Adipocyte (in vitro differentiated cells): ENCODE measurements around the gene KRTAP10-8.
"Not testable (repeated sequence)": the region's sequence is repeated elsewhere in the genome, so short reads cannot be mapped to it uniquely, and the experiment has no call there.

ENCODE experiments used
- DNase-seq: peaks from one replicate; pipeline ENCODE4 v3.0.0-alpha.2; 2015; ENCODE audit warnings: low read depth
- H3K27me3 ChIP-seq: replicated peaks from 2 replicates; pipeline ENCODE4 v1.7.0; 2013; ENCODE audit warnings: mild to moderate bottlenecking, low read length, moderate library complexity; ENCODE audit not compliant: control insufficient read depth, insufficient read depth
- H3K36me3 ChIP-seq: 2 replicates; pipeline ENCODE4 v1.7.0; 2013; ENCODE audit warnings: low read length, mild to moderate bottlenecking, moderate library complexity; ENCODE audit not compliant: control insufficient read depth, insufficient read depth, severe bottlenecking
- H3K4me1 ChIP-seq: 2 replicates; pipeline ENCODE4 v1.7.0; 2013; ENCODE audit warnings: mild to moderate bottlenecking, low read length, moderate library complexity; ENCODE audit not compliant: control insufficient read depth, insufficient read depth
- H3K4me3 ChIP-seq: 2 replicates; pipeline ENCODE4 v1.7.0; 2013; ENCODE audit warnings: mild to moderate bottlenecking, low read length, moderate library complexity
- H3K9ac ChIP-seq: 2 replicates; pipeline ENCODE4 v1.7.0; 2013; ENCODE audit warnings: mild to moderate bottlenecking, low read length, moderate library complexity
- H3K9me3 ChIP-seq: 2 replicates; pipeline ENCODE4 v1.7.0; 2013; ENCODE audit warnings: mild to moderate bottlenecking, low read length, moderate library complexity; ENCODE audit not compliant: control insufficient read depth

KRTAP10-8 gene

GRCh38 chr21:44653123-44653522, 41.2 kb downstream of the KRTAP10-8 start:
- Histone ChIP-seq H3K4me3 (no peak overlapping the region), H3K9me3 (peaks cover 14% of the 10 kb centered on the region), H3K9ac (no peak overlapping the region), H3K4me1 (no peaks in the 10 kb centered on the region), H3K36me3 (no peaks in the 10 kb centered on the region), H3K27me3 (no peaks in the 10 kb centered on the region)
- DNase-seq, result no peak

DNA sequence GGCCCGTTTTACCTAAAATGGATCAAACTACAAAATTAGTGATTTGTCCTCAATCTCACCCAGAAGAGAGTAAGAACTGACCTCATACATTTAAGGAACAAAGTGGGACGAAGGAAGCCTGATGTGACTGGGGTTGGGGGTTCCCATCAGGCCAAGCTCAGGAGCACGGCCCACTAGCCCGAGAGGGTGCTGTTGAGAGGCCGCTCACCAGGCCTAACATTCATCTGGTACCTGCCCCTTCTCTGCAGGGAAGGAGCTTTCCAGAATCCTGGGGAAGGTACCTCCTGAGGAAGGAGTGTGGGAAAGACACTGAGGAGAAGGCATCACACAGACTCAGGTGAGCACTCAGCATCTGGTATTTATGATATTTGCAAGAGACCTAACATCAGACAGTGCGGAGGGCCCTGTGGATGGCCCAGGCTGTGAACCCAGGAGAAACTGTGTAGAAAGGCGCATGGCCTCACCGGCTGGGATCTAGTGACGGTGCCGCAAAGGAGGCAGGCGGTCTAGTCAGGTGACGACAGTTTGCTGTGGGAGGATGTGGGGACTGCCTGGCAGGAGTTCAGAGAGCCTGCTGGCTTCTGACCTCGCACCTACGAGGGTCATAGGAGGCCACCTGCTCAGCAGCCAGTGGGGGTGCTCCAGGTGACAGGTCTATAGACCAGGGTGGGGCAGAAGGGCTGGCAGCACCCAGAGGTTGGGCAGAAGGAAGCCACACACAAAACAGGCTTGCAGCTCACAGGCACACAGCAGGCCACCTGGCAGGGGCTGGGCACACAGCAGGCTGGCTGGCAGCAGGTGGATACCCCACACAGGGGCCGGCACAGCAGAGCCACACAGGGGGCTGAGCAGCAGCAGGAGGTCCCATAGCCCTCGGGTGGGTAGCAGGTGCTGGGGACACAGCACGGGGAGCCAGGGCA, 42.0 kb downstream of the KRTAP10-8 start:
- Histone ChIP-seq H3K9me3 (peaks cover 14% of the 10 kb centered on the region), H3K4me3 (no peak overlapping the region), H3K9ac (no peak overlapping the region), H3K4me1 (no peaks in the 10 kb centered on the region), H3K36me3 (no peaks in the 10 kb centered on the region), H3K27me3 (peaks cover under 1% of the 10 kb centered on the region)
- DNase-seq, result no peak

DNA sequence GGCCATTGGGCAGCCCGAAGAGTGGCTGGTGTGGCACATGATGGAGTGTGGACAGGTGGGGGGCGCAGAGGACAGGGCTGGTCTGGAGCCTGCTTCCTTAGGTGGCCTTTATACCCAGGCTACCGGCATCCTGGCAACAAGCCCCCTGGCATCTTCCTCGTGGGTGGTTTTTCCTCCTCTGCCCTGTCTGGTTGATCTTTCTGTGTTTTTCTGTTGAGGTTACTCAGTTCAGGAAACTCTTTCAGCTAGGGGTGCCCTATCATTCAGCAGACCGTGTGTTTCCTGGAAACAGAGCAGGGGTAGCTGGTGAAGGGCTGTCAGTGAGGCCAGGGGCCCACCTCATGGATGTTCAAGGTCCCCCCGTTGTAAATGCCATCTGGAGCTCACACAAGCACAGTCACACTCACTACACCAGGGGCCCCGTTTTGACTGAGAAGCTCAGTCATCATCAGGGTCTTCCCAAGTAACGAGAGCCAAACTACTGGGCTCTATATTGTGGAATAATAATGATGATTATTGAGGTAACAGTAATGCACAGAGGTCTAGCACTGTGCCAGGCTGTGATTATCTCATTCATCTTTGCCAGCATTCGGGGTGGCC, 42.8 kb downstream of the KRTAP10-8 start, which contains the start of gene KRTAP12-4:
Gene KRTAP12-4, minus strand, starts transcription at position 84 of the 600 bp plus-strand sequence. Its CDS starts 45 bp downstream, at position 39.
- DNase-seq, result no peak
- H3K36me3 ChIP-seq, result no peaks in the 10 kb centered on the region
- no peak within 1 kb of the TSS for H3K9ac ChIP-seq
- H3K4me1 ChIP-seq, result no peaks in the 10 kb centered on the region
- H3K27me3 ChIP-seq, result peaks cover 3% of the 10 kb centered on the region
- H3K9me3 ChIP-seq, result peaks cover 14% of the 10 kb centered on the region
- no peak within 1 kb of the TSS for H3K4me3 ChIP-seq

- Histone ChIP-seq H3K4me3 (no peak overlapping the region), H3K9ac (no peak overlapping the region), H3K9me3 (peaks cover 14% of the 10 kb centered on the region), H3K36me3 (no peaks in the 10 kb centered on the region), H3K27me3 (peaks cover 3% of the 10 kb centered on the region), H3K4me1 (no peaks in the 10 kb centered on the region)
- no peak for DNase-seq
Measured at GRCh38 chr21:44656868-44657267, 45.0 kb downstream of the KRTAP10-8 start.

GRCh38 chr21:44657635-44658540, 46.0 kb downstream of the KRTAP10-8 start, which contains the start of gene KRTAP12-3:
Gene KRTAP12-3, plus strand, starts transcription at chr21:44657932. Its CDS starts 48 bp downstream, at chr21:44657980.
- H3K36me3 ChIP-seq, result no peaks in the 10 kb centered on the region
- H3K9me3 ChIP-seq, result peaks cover 17% of the 10 kb centered on the region
- no peak within 1 kb of the TSS for H3K9ac ChIP-seq
- peaks cover 3% of the 10 kb centered on the region for H3K27me3 ChIP-seq
- H3K4me1 ChIP-seq, result no peaks in the 10 kb centered on the region
- no peak for DNase-seq
- no peak within 1 kb of the TSS for H3K4me3 ChIP-seq

GRCh38 chr21:44658541-44658910, 46.6 kb downstream of the KRTAP10-8 start:
- DNase-seq, result no peak
- Histone ChIP-seq H3K9ac (no peak overlapping the region), H3K36me3 (no peaks in the 10 kb centered on the region), H3K4me1 (no peaks in the 10 kb centered on the region), H3K27me3 (peaks cover 3% of the 10 kb centered on the region), H3K4me3 (no peak overlapping the region), H3K9me3 (peaks cover 21% of the 10 kb centered on the region)

GRCh38 chr21:44658913-44659595, 47.2 kb downstream of the KRTAP10-8 start:
- H3K4me1 ChIP-seq, result no peaks in the 10 kb centered on the region
- peaks cover 3% of the 10 kb centered on the region for H3K27me3 ChIP-seq
- no peak for DNase-seq
- peaks cover 26% of the 10 kb centered on the region for H3K9me3 ChIP-seq
- no peaks in the 10 kb centered on the region for H3K36me3 ChIP-seq
- H3K9ac ChIP-seq, result no peak overlapping the region
- no peak overlapping the region for H3K4me3 ChIP-seq

- not testable (repeated sequence) for H3K36me3 ChIP-seq, H3K27me3 ChIP-seq, DNase-seq, H3K9ac ChIP-seq, H3K4me3 ChIP-seq, H3K4me1 ChIP-seq
- H3K9me3 ChIP-seq, result peaks cover 21% of the 10 kb centered on the region
Measured at GRCh38 chr21:44661567-44661966, 49.7 kb downstream of the KRTAP10-8 start.
